WTC11 (cell line): ENCODE data around the gene CELSR3. TPM values are rescaled to one million over a fixed set of nuclear protein-coding genes. Genes with fewer than 3 reads are reported as not detected.

ENCODE experiments used
- ATAC-seq: fragments of 200-7000 bp; cut with Tn5 transposase; 2 replicates; pipeline ENCODE4 v1.10.0; 2021; ENCODE audit warnings: mild to moderate bottlenecking, moderate library complexity
- CTCF ChIA-PET: fragments of 300-600 bp; sonication (Branson Sonifier 250); formaldehyde crosslinking; loops from one replicate; lab custom pipeline; 2021; ENCODE audit warnings: antibody characterized with exemption; lab: Charles Lee
- POLR2A ChIA-PET: fragments of 350-600 bp; sonication (Branson Sonifier 250); formaldehyde crosslinking; loops from one replicate; lab custom pipeline; 2021; ENCODE audit warnings: antibody characterized with exemption; lab: Charles Lee
- DNase-seq: peaks from one replicate; pipeline ENCODE4 v3.0.0; 2021; ENCODE audit warnings: low spot score
- H3K27ac Mint-ChIP-seq: 2 replicates; pipeline ENCODE4 v1.8.0; 2021; ENCODE audit warnings: mixed read lengths
- H3K27me3 Mint-ChIP-seq: 2 replicates; pipeline ENCODE4 v1.8.0; 2021; ENCODE audit warnings: low read depth, mild to moderate bottlenecking, moderate library complexity, mixed read lengths
- H3K36me3 Mint-ChIP-seq: 2 replicates; pipeline ENCODE4 v1.8.0; 2021; ENCODE audit warnings: mixed read lengths
- H3K4me1 Mint-ChIP-seq: 2 replicates; pipeline ENCODE4 v1.8.0; 2022; ENCODE audit warnings: mixed read lengths
- H3K4me3 Mint-ChIP-seq: 2 replicates; pipeline ENCODE4 v1.8.0; 2021; ENCODE audit warnings: mild to moderate bottlenecking, moderate library complexity, mixed read lengths
- H3K9me3 Mint-ChIP-seq: 2 replicates; pipeline ENCODE4 v1.8.0; 2021; ENCODE audit warnings: mixed read lengths
- ARID4B ChIP-seq: sonication (generic); formaldehyde crosslinking; IDR thresholded peaks from 2 replicates; pipeline ENCODE4 v1.8.0; 2023; ENCODE audit warnings: missing genetic modification reagents, mild to moderate bottlenecking, borderline replicate concordance
- ATF3 ChIP-seq: sonication (generic); formaldehyde crosslinking; conservative IDR thresholded peaks from 2 replicates; pipeline ENCODE4 v1.8.1; 2022; ENCODE audit warnings: mild to moderate bottlenecking, missing genetic modification reagents
- ATF6 ChIP-seq: sonication (generic); formaldehyde crosslinking; IDR thresholded peaks from 2 replicates; pipeline ENCODE4 v1.8.1; 2023; ENCODE audit warnings: mild to moderate bottlenecking, missing genetic modification reagents
- CBFB ChIP-seq: sonication (generic); formaldehyde crosslinking; IDR thresholded peaks from 2 replicates; pipeline ENCODE4 v1.8.1; 2022; ENCODE audit warnings: mild to moderate bottlenecking, low read depth, missing genetic modification reagents
- CREM ChIP-seq: sonication (generic); formaldehyde crosslinking; IDR thresholded peaks from 2 replicates; pipeline ENCODE4 v1.8.1; 2022; ENCODE audit warnings: mild to moderate bottlenecking, missing genetic modification reagents, moderate library complexity
- GRHL2 ChIP-seq: fragments of 250-450 bp; sonication (Bioruptor Pico); IDR thresholded peaks from 2 replicates; pipeline ENCODE4 v1.8.0; 2022; ENCODE audit warnings: mild to moderate bottlenecking, moderate library complexity; ENCODE audit not compliant: insufficient replicate concordance, severe bottlenecking
- PREB ChIP-seq: sonication (generic); formaldehyde crosslinking; IDR thresholded peaks from 2 replicates; pipeline ENCODE4 v1.8.1; 2022; ENCODE audit warnings: mild to moderate bottlenecking, missing genetic modification reagents, moderate library complexity, borderline replicate concordance
- RELA ChIP-seq: sonication (generic); formaldehyde crosslinking; IDR thresholded peaks from 2 replicates; pipeline ENCODE4 v1.8.1; 2022; ENCODE audit warnings: missing genetic modification reagents, mild to moderate bottlenecking, borderline replicate concordance
- SOX15 ChIP-seq: fragments of 250-450 bp; sonication (Bioruptor Pico); IDR thresholded peaks from 2 replicates; pipeline ENCODE4 v1.9.0; 2021; ENCODE audit warnings: mild to moderate bottlenecking
- STAT6 ChIP-seq: sonication (generic); formaldehyde crosslinking; conservative IDR thresholded peaks from 2 replicates; pipeline ENCODE4 v1.8.1; 2023; ENCODE audit warnings: mild to moderate bottlenecking, low read depth, missing genetic modification reagents, moderate library complexity
- TCF7 ChIP-seq: sonication (generic); formaldehyde crosslinking; IDR thresholded peaks from 2 replicates; pipeline ENCODE4 v1.8.0; 2022; ENCODE audit warnings: mild to moderate bottlenecking, low read depth, missing genetic modification reagents, moderate library complexity
- TEAD1 ChIP-seq: sonication (generic); formaldehyde crosslinking; IDR thresholded peaks from 2 replicates; pipeline ENCODE4 v1.8.0; 2022; ENCODE audit warnings: mild to moderate bottlenecking, missing genetic modification reagents
- USF2 ChIP-seq: sonication (generic); formaldehyde crosslinking; IDR thresholded peaks from 2 replicates; pipeline ENCODE4 v1.8.1; 2023; ENCODE audit warnings: mild to moderate bottlenecking, missing genetic modification reagents, moderate library complexity
- ZBTB43 ChIP-seq: sonication (generic); formaldehyde crosslinking; IDR thresholded peaks from 2 replicates; pipeline ENCODE4 v1.8.1; 2023; ENCODE audit warnings: mild to moderate bottlenecking, missing genetic modification reagents
- ZNF425 ChIP-seq: fragments of 250-450 bp; sonication (Bioruptor Pico); conservative IDR thresholded peaks from 2 replicates; pipeline ENCODE4 v1.9.0; 2021; ENCODE audit warnings: mild to moderate bottlenecking
- ZNF532 ChIP-seq: fragments of 250-450 bp; sonication (Bioruptor Pico); IDR thresholded peaks from 2 replicates; pipeline ENCODE4 v1.9.0; 2021; ENCODE audit warnings: mild to moderate bottlenecking, borderline replicate concordance
- total RNA-seq: library from RNA; stranded (reverse); gene quantifications from 3 replicates; pipeline ENCODE4 v1.2.3, GENCODE V29; 2021

Gene CELSR3
- total RNA-seq, 1 experiment from 2014 or later, result 27.9 TPM

- ATAC-seq, result no peak
- Mint-ChIP-seq H3K27me3 (no peaks in the 10 kb centered on the region), H3K27ac (no peak overlapping the region), H3K36me3 (peaks cover 48% of the 10 kb centered on the region), H3K4me3 (no peak overlapping the region), H3K9me3 (no peaks in the 10 kb centered on the region), H3K4me1 (peaks cover 8% of the 10 kb centered on the region)
- ChIA-PET CTCF (no interaction called here), POLR2A (no interaction called here)
- DNase-seq, result no peak
- TF ChIP-seq STAT6 (CRISPR knock-in tag) (no peak), CBFB (CRISPR knock-in tag) (no peak), USF2 (CRISPR knock-in tag) (no peak), ARID4B (no peak), ATF3 (CRISPR knock-in tag) (no peak), GRHL2 (CRISPR knock-in tag) (no peak), ATF6 (no peak), SOX15 (no peak), RELA (no peak), TEAD1 (no peak), ZBTB43 (no peak), CREM (CRISPR knock-in tag) (no peak), ZNF532 (CRISPR knock-in tag) (no peak), TCF7 (CRISPR knock-in tag) (no peak), ZNF425 (no peak), PREB (CRISPR knock-in tag) (no peak)
Observed at GRCh38 chr3:48630407-48630806, 32.3 kb downstream of the CELSR3 start.
